ENCODE results near the gene ZNF546.

GRCh38 chr19:39968789-39969188, 28.1 kb upstream of the ZNF546 start:
- TF ChIP-seq EZH2 (IDR thresholded peaks at IDR 0.05) (no peak), POLR2AphosphoS5 (IDR thresholded peaks at IDR 0.05; ENCODE audit: borderline replicate concordance, low read depth, low read length) (no peak)

All from SK-N-MC (cell line).